ENCODE results near the gene ALK.

- TF ChIP-seq POLR2A (IDR thresholded peaks at IDR 0.05) (no peak), CTCF (IDR thresholded peaks at IDR 0.05) (no peak)
Measured at GRCh38 chr2:29393676-29394075, 527.7 kb downstream of the ALK start.

Data from thyroid gland (tissue), 4 donors.